ENCODE data around the gene GSX2. TPM values are rescaled to one million over a fixed set of nuclear protein-coding genes. Genes with fewer than 3 reads are reported as not detected.

Gene GSX2
- total RNA-seq, 1 donor from 2014 or later, result not detected

DNA sequence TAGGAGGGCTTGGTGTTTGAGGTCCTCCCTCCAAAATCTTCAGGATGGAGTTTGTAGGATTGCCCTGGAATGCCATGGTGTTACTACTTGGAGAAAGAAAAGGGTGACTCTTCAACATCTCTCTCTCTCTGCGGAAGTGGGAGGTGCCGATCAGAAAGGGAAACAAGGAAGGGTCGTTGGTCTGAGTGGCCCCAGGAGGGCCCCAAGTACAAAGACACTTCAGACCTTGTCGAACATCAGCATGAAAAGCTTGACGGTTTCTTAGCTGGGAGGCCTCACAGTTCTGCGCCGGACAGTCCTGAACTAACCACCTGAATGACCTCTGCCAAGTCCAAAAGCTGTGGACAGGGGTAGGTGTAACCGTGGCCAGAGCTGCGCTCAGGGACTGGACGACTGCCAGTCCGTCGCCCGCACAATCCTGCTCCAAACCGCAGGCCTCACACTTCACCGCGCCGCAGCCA lies 646 bp upstream of the GSX2 start:
- Histone ChIP-seq H3K36me3 (no peaks in the 10 kb centered on the region), H3K27ac (no peak overlapping the region), H3K27me3 (peaks cover 14% of the 10 kb centered on the region), H3K4me1 (peaks cover 9 to 25% of the 10 kb centered on the region in 2 donors), H3K9me3 (no peaks in the 10 kb centered on the region), H3K4me3 (peak overlapping the region; percentile 50 to 61)
- intact Hi-C loops (cut with DNase I), result loop anchor here (5.0 kb wide), 1 partner anchor 63 kb away; no protein-coding TSS in a partner anchor
- no peak for DNase-seq (ENCODE audit: low spot score in 2 of 2)
- TF ChIP-seq, protein P1, sequence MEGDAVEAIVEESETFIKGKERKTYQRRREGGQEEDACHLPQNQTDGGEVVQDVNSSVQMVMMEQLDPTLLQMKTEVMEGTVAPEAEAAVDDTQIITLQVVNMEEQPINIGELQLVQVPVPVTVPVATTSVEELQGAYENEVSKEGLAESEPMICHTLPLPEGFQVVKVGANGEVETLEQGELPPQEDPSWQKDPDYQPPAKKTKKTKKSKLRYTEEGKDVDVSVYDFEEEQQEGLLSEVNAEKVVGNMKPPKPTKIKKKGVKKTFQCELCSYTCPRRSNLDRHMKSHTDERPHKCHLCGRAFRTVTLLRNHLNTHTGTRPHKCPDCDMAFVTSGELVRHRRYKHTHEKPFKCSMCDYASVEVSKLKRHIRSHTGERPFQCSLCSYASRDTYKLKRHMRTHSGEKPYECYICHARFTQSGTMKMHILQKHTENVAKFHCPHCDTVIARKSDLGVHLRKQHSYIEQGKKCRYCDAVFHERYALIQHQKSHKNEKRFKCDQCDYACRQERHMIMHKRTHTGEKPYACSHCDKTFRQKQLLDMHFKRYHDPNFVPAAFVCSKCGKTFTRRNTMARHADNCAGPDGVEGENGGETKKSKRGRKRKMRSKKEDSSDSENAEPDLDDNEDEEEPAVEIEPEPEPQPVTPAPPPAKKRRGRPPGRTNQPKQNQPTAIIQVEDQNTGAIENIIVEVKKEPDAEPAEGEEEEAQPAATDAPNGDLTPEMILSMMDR (IDR thresholded peaks at IDR 0.05), result no peak

DNA sequence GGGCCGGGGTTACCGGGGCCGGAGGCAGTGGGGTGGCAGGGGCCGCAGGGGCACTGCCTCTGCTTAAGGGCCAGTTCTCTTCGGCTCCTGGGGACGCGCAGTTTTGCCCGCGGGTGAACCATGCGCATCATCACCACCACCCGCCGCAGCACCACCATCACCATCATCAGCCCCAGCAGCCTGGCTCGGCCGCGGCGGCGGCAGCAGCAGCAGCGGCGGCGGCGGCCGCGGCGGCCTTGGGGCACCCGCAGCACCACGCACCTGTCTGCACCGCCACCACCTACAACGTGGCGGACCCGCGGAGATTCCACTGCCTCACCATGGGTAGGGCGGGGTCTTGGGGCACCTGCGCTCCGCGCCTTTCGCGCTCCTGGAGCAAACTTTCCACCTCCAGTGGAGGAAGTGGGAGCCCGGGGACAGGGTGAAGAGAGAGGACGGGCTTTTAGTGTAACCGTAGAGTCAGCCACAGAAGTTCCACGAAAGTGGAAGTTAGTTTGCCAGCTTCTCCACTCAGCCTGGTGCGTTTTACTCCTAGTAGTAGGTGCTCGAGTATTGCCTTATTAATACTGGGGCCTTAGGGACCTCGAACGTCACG lies 729 bp downstream of the GSX2 start:
- TF ChIP-seq, protein P1 (IDR thresholded peaks at IDR 0.05), result no peak
- Histone ChIP-seq H3K36me3 (no peaks in the 10 kb centered on the region), H3K9me3 (no peaks in the 10 kb centered on the region), H3K27me3 (peaks cover 14% of the 10 kb centered on the region), H3K4me1 (peaks cover 9 to 25% of the 10 kb centered on the region in 2 donors), H3K27ac (no peak overlapping the region), H3K4me3 (peak overlapping the region; percentile 50 to 61)
- DNase-seq (ENCODE audit: low spot score in 2 of 2), result no peak
- intact Hi-C loops (cut with DNase I), result loop anchor here (5.0 kb wide), 1 partner anchor 168 kb away; no protein-coding TSS in a partner anchor

DNA sequence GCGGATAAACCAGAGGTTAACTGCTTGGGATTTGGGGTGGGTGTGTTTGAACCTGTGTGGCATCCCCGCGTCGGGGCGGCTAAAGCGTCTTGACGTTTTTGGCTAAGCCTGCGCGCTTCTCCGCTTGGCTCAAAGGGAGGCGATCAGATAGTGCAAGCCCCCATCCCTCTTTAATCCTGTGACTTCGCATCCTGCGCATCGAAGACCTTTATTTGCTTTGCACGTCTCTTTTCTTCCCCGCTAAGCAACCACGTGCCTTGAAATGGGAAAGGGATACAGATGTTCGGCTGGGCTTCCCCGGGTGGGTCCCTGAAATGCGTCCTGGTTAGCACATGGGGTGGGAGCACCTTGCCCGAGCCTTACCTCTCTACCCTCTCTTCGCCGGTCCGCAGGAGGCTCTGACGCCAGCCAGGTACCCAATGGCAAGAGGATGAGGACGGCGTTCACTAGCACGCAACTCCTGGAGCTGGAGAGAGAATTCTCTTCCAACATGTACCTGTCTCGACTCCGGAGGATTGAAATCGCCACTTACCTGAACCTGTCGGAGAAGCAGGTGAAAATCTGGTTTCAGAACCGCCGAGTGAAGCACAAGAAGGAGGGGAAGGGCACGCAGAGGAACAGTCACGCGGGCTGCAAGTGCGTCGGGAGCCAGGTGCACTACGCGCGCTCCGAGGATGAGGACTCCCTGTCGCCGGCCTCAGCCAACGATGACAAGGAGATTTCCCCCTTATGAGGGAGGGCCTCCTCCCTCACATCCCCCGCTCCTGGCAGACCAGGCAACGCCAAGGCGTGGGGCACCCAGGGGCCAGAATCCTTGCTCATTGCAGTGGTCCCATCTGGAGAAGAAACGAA lies 1.5 kb downstream of the GSX2 start:
- H3K4me3 ChIP-seq, result peak overlapping the region; percentile 50 to 61
- DNase-seq (ENCODE audit: low spot score in 2 of 2), result no peak
- intact Hi-C loops (cut with DNase I), result loop anchor here (5.0 kb wide), 1 partner anchor 169 kb away; no protein-coding TSS in a partner anchor

DNA sequence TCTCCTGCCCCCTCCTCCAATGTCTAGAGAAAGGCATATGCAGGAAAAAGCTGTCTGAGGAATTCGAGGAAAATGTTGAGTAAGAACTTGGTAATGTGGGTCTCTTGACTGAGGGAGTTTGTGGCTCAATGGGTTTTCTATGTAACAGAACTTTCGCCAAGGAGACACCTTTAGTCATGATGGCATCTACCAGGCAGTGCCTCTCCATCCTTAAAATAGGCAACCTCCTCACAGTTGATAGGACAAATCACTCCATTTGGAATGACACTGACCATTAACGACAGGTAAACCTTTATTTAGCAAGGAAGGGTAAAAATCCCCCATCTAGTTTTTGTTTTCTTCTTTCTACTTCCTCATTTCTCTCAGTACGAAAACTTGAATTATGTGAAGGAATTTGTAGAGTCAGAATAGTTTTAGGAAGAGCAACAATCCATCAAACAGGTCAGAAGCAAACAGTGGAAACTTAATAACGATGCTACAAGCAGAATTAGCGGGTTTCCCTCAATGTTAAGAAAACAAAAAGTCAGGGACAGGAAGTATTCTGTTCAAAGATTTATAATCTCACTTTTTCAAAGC lies 2.7 kb downstream of the GSX2 start:
- Histone ChIP-seq H3K4me3 (no peak overlapping the region), H3K27me3 (peaks cover 14% of the 10 kb centered on the region), H3K4me1 (peaks cover 9 to 25% of the 10 kb centered on the region in 2 donors), H3K27ac (no peak overlapping the region), H3K36me3 (no peaks in the 10 kb centered on the region), H3K9me3 (no peaks in the 10 kb centered on the region)
- intact Hi-C loops (cut with DNase I), result loop anchor here (5.0 kb wide), 1 partner anchor 170 kb away; no protein-coding TSS in a partner anchor
- TF ChIP-seq, protein P1 (IDR thresholded peaks at IDR 0.05), result no peak
- DNase-seq (ENCODE audit: low spot score in 2 of 2), result no peak

More for the DNA sequence above, 1.5 kb downstream of the GSX2 start:
- Histone ChIP-seq H3K4me1 (peaks cover 9 to 25% of the 10 kb centered on the region in 2 donors), H3K27me3 (peaks cover 14% of the 10 kb centered on the region), H3K36me3 (no peaks in the 10 kb centered on the region), H3K9me3 (no peaks in the 10 kb centered on the region), H3K27ac (no peak overlapping the region)
- TF ChIP-seq, protein P1 (IDR thresholded peaks at IDR 0.05), result no peak

DNA sequence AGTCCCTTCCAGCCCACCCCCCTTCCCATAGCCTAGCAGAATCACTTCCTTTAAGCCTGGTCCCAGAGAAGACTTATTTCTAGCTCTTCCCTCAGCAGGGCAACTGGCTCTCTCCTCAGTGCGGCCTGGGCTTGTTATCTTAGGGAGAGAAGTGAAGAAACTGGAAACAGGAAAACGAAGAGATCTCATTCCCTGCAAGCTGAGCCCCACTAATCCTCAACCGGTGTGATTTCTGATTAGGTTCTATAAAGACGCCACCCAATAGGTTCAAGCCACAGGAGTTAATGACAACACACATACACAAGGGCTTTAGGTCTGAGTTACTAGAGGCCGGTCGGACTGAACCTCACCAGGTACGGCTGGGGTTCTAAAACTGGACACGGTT lies 3.2 kb downstream of the GSX2 start:
- H3K36me3 ChIP-seq, result no peaks in the 10 kb centered on the region
- intact Hi-C loops (cut with DNase I), result loop anchor here (5.0 kb wide), 1 partner anchor 171 kb away; no protein-coding TSS in a partner anchor
- TF ChIP-seq, protein P1 (IDR thresholded peaks at IDR 0.05), result no peak
- peaks cover 14% of the 10 kb centered on the region for H3K27me3 ChIP-seq
- no peak for DNase-seq (ENCODE audit: low spot score in 2 of 2)
- no peak overlapping the region for H3K27ac ChIP-seq
- H3K9me3 ChIP-seq, result no peaks in the 10 kb centered on the region
- H3K4me1 ChIP-seq, result peaks cover 9 to 25% of the 10 kb centered on the region in 2 donors
- peak overlapping the region in 1 of 2 donors; percentile 61 for H3K4me3 ChIP-seq
